OCI-LY7 (cell line): ENCODE data around the gene PDZRN4.

ENCODE experiments used
- CTCF ChIP-seq: fragments of 200-600 bp; sonication (generic); conservative IDR thresholded peaks from 2 replicates; pipeline ENCODE4 v1.5.1; 2014; ENCODE audit warnings: mild to moderate bottlenecking, antibody characterized with exemption, low read length, moderate library complexity, mixed read lengths
- EZH2phosphoT487 ChIP-seq: fragments of 200-600 bp; sonication (generic); IDR thresholded peaks from 2 replicates; pipeline ENCODE4 v1.6.1; 2018; ENCODE audit warnings: low read depth, borderline replicate concordance, mild to moderate bottlenecking, mixed run types, antibody characterized with exemption, low read length, moderate library complexity, mixed read lengths

GRCh38 chr12:41520869-41521268 lies 332.7 kb downstream of the PDZRN4 start:
- TF ChIP-seq CTCF (no peak), EZH2phosphoT487 (no peak)
